ENCODE results near the gene LARP6. TPM values are rescaled to one million over a fixed set of nuclear protein-coding genes. Genes with fewer than 3 reads are reported as not detected.

LARP6 gene
- total and polyA plus RNA-seq, 12 donors: 4.9 to 36.5 (median 9.6) TPM

GRCh38 chr15:70834999-70835398 is 19.0 kb downstream of the LARP6 start:
- no peak overlapping the region for H3K27ac ChIP-seq
- H3K27me3 ChIP-seq: no peaks in the 10 kb centered on the region
- no peaks in the 10 kb centered on the region for H3K9me3 ChIP-seq (replicated peaks in 1 of 3)
- TF ChIP-seq POLR2A (IDR thresholded peaks at IDR 0.05) (no peak), CTCF (IDR thresholded peaks at IDR 0.05) (no peak)
- H3K4me3 ChIP-seq: no peak overlapping the region
- no peak for DNase-seq
- intact Hi-C loops (cut with DNase I): no loop called here
- peaks cover 0 to 12% of the 10 kb centered on the region in 2 donors for H3K36me3 ChIP-seq (replicated peaks in 1 of 2)
- no peaks in the 10 kb centered on the region for H3K4me1 ChIP-seq (replicated peaks in 1 of 2)
- 74 to 96% (median 80%) methylated on average over 2 of the region's 2 CpGs for WGBS, 4 donors

- 75 to 78% (median 77%) methylated on average over 9 of the region's 9 CpGs for WGBS, 4 donors
- peaks cover 0 to 12% of the 10 kb centered on the region in 2 donors for H3K36me3 ChIP-seq (replicated peaks in 1 of 2)
- no peak overlapping the region for H3K4me3 ChIP-seq
- H3K4me1 ChIP-seq (replicated peaks in 1 of 2): no peaks in the 10 kb centered on the region
- TF ChIP-seq POLR2A (IDR thresholded peaks at IDR 0.05): no peak
- TF ChIP-seq CTCF (IDR thresholded peaks at IDR 0.05): no peak
- intact Hi-C loops (cut with DNase I): no loop called here
- peak in 1 of 7 donors; percentile 21 for DNase-seq
- H3K27ac ChIP-seq: no peak overlapping the region
- no peaks in the 10 kb centered on the region for H3K9me3 ChIP-seq (replicated peaks in 1 of 3)
- no peaks in the 10 kb centered on the region for H3K27me3 ChIP-seq
These were observed 19.8 kb downstream of the LARP6 start for GRCh38 chr15:70833861-70834765.

- no peak overlapping the region for H3K27ac ChIP-seq
- H3K36me3 ChIP-seq (replicated peaks in 1 of 2): peaks cover 0 to 12% of the 10 kb centered on the region in 2 donors
- 85 to 92% (median 89%) methylated on average over 3 of the region's 3 CpGs for WGBS, 4 donors
- no peak for TF ChIP-seq CTCF (IDR thresholded peaks at IDR 0.05)
- TF ChIP-seq POLR2A (IDR thresholded peaks at IDR 0.05): no peak
- intact Hi-C loops (cut with DNase I): no loop called here
- no peaks in the 10 kb centered on the region for H3K9me3 ChIP-seq (replicated peaks in 1 of 3)
- H3K4me1 ChIP-seq (replicated peaks in 1 of 2): no peaks in the 10 kb centered on the region
- no peak overlapping the region for H3K4me3 ChIP-seq
- no peaks in the 10 kb centered on the region for H3K27me3 ChIP-seq
- DNase-seq: no peak
These were observed 20.5 kb downstream of the LARP6 start for GRCh38 chr15:70833422-70833821.

GRCh38 chr15:70832176-70832575 is 21.8 kb downstream of the LARP6 start:
- Histone ChIP-seq H3K4me3 (no peak overlapping the region), H3K36me3 (replicated peaks in 1 of 2) (peaks cover 0 to 12% of the 10 kb centered on the region in 2 donors), H3K9me3 (replicated peaks in 1 of 3) (no peaks in the 10 kb centered on the region), H3K4me1 (replicated peaks in 1 of 2) (no peaks in the 10 kb centered on the region), H3K27ac (no peak overlapping the region), H3K27me3 (no peaks in the 10 kb centered on the region)
- peak in 1 of 7 donors; percentile 33 for DNase-seq
- TF ChIP-seq POLR2A (IDR thresholded peaks at IDR 0.05) (no peak), CTCF (IDR thresholded peaks at IDR 0.05) (no peak)
- 95 to 98% (median 97%) methylated on average over 10 to 20 of the region's 20 CpGs for WGBS, 4 donors
- intact Hi-C loops (cut with DNase I): no loop called here

All from adrenal gland (tissue), 12 donors.